NCI-H1092 (cell line): ENCODE measurements around the gene PPFIBP1.
"Not testable (repeated sequence)": the region's sequence is repeated elsewhere in the genome, so short reads cannot be mapped to it uniquely, and the experiment has no call there.

Experiments
- DNase-seq: peaks from one replicate; lab custom pipeline; 2025; lab: John Stamatoyannopoulos, UW

PPFIBP1 gene

GRCh38 chr12:27566626-27567025, 42.6 kb downstream of the PPFIBP1 start:
- no peak for DNase-seq

GRCh38 chr12:27571463-27571862, 47.5 kb downstream of the PPFIBP1 start:
- DNase-seq = no peak

GRCh38 chr12:27572486-27573255, 48.7 kb downstream of the PPFIBP1 start:
- no peak for DNase-seq

GRCh38 chr12:27573972-27574371, 50.0 kb downstream of the PPFIBP1 start:
- DNase-seq = no peak

- DNase-seq = no peak
These were observed 51.2 kb downstream of the PPFIBP1 start for GRCh38 chr12:27575090-27575761.

- no peak for DNase-seq
These were observed 51.7 kb downstream of the PPFIBP1 start for GRCh38 chr12:27575762-27576118.

GRCh38 chr12:27576667-27577347, 52.8 kb downstream of the PPFIBP1 start:
- DNase-seq = no peak

- DNase-seq = no peak
These were observed 53.7 kb downstream of the PPFIBP1 start for GRCh38 chr12:27577688-27578087.

- no peak for DNase-seq
These were observed 54.8 kb downstream of the PPFIBP1 start for GRCh38 chr12:27578689-27579372.

- no peak for DNase-seq
These were observed 56.7 kb downstream of the PPFIBP1 start for GRCh38 chr12:27580561-27581330.

GRCh38 chr12:27581331-27581671, 57.3 kb downstream of the PPFIBP1 start:
- DNase-seq = not testable (repeated sequence)

- not testable (repeated sequence) for DNase-seq
These were observed 57.8 kb downstream of the PPFIBP1 start for GRCh38 chr12:27581833-27582232.

GRCh38 chr12:27582445-27582844, 58.4 kb downstream of the PPFIBP1 start:
- not testable (repeated sequence) for DNase-seq

- no peak for DNase-seq
These were observed 59.2 kb downstream of the PPFIBP1 start for GRCh38 chr12:27583057-27583797.

- DNase-seq = no peak
These were observed 60.0 kb downstream of the PPFIBP1 start for GRCh38 chr12:27583981-27584380.

GRCh38 chr12:27585739-27586265, 61.8 kb downstream of the PPFIBP1 start:
- DNase-seq = no peak

- DNase-seq = not testable (repeated sequence)
These were observed 64.2 kb downstream of the PPFIBP1 start for GRCh38 chr12:27588075-27588730.

GRCh38 chr12:27588776-27589175, 64.8 kb downstream of the PPFIBP1 start:
- no peak for DNase-seq

- DNase-seq = no peak
These were observed 65.4 kb downstream of the PPFIBP1 start for GRCh38 chr12:27589419-27589818.

GRCh38 chr12:27591698-27592097, 67.7 kb downstream of the PPFIBP1 start:
- not testable (repeated sequence) for DNase-seq
